ENCODE results near the gene ZNF488.

GRCh38 chr10:47378183-47378510 lies 5.9 kb downstream of the ZNF488 start:
- no peak for TF ChIP-seq CTCF (IDR thresholded peaks at IDR 0.05; ENCODE audit: low read length)
- no peak for TF ChIP-seq EZH2 (IDR thresholded peaks at IDR 0.05; ENCODE audit: borderline replicate concordance, low read length)
